Uterus (tissue), 4 donors: ENCODE data around the gene PTPRF. TPM values are rescaled to one million over a fixed set of nuclear protein-coding genes. Genes with fewer than 3 reads are reported as not detected.

Experiments used
- DNase-seq, 2 donors: peaks; one replicate each; pipeline ENCODE4 v3.0.0-alpha.2; 2019 to 2020
- H3K27ac ChIP-seq, 2 donors: fragments of 200-600 bp; sonication (generic); 1 replicate in 1 of 2; 2 replicates in 1 of 2; pipeline ENCODE4 v1.5.1; 2016 to 2018
- H3K27me3 ChIP-seq, 2 donors: fragments of 200-600 bp; sonication (generic); one replicate each; pipeline ENCODE4 v1.5.1; 2018 to 2019; ENCODE audit warnings: control low read depth in 1 of 2
- H3K36me3 ChIP-seq, 2 donors: fragments of 200-600 bp; sonication (generic); one replicate each; pipeline ENCODE4 v1.5.1; 2019; ENCODE audit warnings: control low read depth in 1 of 2
- H3K4me1 ChIP-seq, 2 donors: fragments of 200-600 bp; sonication (generic); one replicate each; pipeline ENCODE4 v1.5.1; 2018 to 2019; ENCODE audit warnings: control low read depth in 1 of 2
- H3K4me3 ChIP-seq, 2 donors: fragments of 200-600 bp; sonication (generic); 1 replicate in 1 of 2; 2 replicates in 1 of 2; pipeline ENCODE4 v1.5.1; 2018 to 2019; ENCODE audit warnings: mild to moderate bottlenecking in 1 of 2
- H3K9me3 ChIP-seq, 2 donors: fragments of 200-600 bp; sonication (generic); one replicate each; pipeline ENCODE4 v1.5.1; 2019; ENCODE audit warnings: control low read depth in 1 of 2
- POLR2A ChIP-seq, 2 donors: fragments of 450-650 bp; IDR thresholded peaks; one replicate each; pipeline ENCODE4 v1.6.1; 2016; ENCODE audit warnings: antibody characterized with exemption in 2 of 2, mild to moderate bottlenecking in 1 of 2, moderate library complexity in 1 of 2
- intact Hi-C: fragments of 100-400 bp; cut with DNase I; formaldehyde crosslinking; loops from one replicate; pipeline ENCODE4 v1.15.1; 2023; ENCODE audit warnings: low total_unique reads
- total RNA-seq, 4 donors: library from RNA; depleted of rRNA in 3 of 4; stranded (reverse); fragments of >200 nt in 3 of 4; gene quantifications; one replicate each; pipeline versions ENCODE4 v1.1.0 to v1.2.4, GENCODE V29; 2014 to 2023
- TF ChIP-seq, protein P1 (sequence below), 4 experiments: fragments of 200-600 bp in 2 of 4; fragments of 450-650 bp in 2 of 4; sonication (generic) in 2 of 4; IDR thresholded peaks; one replicate each; pipeline ENCODE4 v1.5.1; 2016 to 2019; ENCODE audit warnings: antibody characterized with exemption in 4 of 4, mild to moderate bottlenecking in 2 of 4, moderate library complexity in 1 of 4
- donor health status: DM: yes; HTN: yes; CAD: no.

PTPRF gene
- total RNA-seq, 4 donors from 2014 or later, result 24.7 to 172 (median 124) TPM

- intact Hi-C loops, result no loop called here
- Histone ChIP-seq H3K36me3 (no peaks in the 10 kb centered on the region), H3K4me3 (no peak overlapping the region), H3K27me3 (no peaks in the 10 kb centered on the region), H3K9me3 (no peaks in the 10 kb centered on the region), H3K27ac (no peak overlapping the region), H3K4me1 (no peaks in the 10 kb centered on the region)
- no peak for DNase-seq
- TF ChIP-seq POLR2A (IDR thresholded peaks at IDR 0.05), result no peak
- TF ChIP-seq, protein P1, sequence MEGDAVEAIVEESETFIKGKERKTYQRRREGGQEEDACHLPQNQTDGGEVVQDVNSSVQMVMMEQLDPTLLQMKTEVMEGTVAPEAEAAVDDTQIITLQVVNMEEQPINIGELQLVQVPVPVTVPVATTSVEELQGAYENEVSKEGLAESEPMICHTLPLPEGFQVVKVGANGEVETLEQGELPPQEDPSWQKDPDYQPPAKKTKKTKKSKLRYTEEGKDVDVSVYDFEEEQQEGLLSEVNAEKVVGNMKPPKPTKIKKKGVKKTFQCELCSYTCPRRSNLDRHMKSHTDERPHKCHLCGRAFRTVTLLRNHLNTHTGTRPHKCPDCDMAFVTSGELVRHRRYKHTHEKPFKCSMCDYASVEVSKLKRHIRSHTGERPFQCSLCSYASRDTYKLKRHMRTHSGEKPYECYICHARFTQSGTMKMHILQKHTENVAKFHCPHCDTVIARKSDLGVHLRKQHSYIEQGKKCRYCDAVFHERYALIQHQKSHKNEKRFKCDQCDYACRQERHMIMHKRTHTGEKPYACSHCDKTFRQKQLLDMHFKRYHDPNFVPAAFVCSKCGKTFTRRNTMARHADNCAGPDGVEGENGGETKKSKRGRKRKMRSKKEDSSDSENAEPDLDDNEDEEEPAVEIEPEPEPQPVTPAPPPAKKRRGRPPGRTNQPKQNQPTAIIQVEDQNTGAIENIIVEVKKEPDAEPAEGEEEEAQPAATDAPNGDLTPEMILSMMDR (IDR thresholded peaks at IDR 0.05), result no peak
Measured at GRCh38 chr1:43512681-43513080, 18.0 kb upstream of the PTPRF start.

DNA sequence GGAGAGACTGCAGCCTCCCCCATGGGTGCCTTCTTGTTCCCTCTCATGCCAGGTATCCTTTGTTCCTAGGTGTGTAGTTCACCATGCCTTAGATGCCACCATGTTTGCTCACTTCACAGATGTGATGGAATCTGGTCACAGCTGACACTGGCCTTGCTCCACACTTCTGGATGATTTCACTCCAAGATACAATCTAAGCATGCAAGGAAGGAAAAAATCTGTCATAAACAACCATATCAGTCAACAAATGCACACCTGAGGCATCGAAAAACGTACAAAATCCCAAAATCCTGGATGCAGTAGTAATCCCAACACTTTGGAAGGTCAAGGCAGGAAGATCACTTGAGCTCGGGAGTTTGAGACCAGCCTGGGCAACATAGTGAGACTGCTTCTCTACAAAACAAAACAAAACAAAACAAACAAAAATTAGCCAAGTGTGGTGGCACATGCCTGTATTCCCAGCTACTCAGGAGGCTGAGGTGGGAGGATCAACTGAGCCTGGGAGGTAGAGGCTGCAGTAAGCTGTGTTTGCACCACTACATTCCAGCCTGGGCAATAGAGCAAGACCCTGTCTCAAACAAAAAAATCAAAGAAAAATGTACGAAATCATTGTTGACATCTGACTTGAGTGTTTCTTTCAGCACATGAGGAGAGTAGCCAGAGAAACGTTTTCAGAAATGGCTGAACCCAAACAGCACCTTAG, 17.1 kb upstream of the PTPRF start:
- H3K9me3 ChIP-seq, result no peaks in the 10 kb centered on the region
- no peaks in the 10 kb centered on the region for H3K27me3 ChIP-seq
- no peak overlapping the region for H3K4me3 ChIP-seq
- no peak for DNase-seq
- no peak overlapping the region for H3K27ac ChIP-seq
- H3K4me1 ChIP-seq, result no peaks in the 10 kb centered on the region
- intact Hi-C loops, result no loop called here
- TF ChIP-seq, protein P1 (IDR thresholded peaks at IDR 0.05), result no peak
- TF ChIP-seq POLR2A (IDR thresholded peaks at IDR 0.05), result no peak
- H3K36me3 ChIP-seq, result no peaks in the 10 kb centered on the region

GRCh38 chr1:43518935-43519686, 11.6 kb upstream of the PTPRF start:
- Histone ChIP-seq H3K4me1 (no peaks in the 10 kb centered on the region), H3K9me3 (no peaks in the 10 kb centered on the region), H3K36me3 (no peaks in the 10 kb centered on the region), H3K27me3 (no peaks in the 10 kb centered on the region), H3K4me3 (no peak overlapping the region), H3K27ac (no peak overlapping the region)
- TF ChIP-seq, protein P1 (IDR thresholded peaks at IDR 0.05), result no peak
- TF ChIP-seq POLR2A (IDR thresholded peaks at IDR 0.05), result no peak
- DNase-seq, result no peak
- intact Hi-C loops, result no loop called here

- no peak overlapping the region for H3K27ac ChIP-seq
- H3K27me3 ChIP-seq, result no peaks in the 10 kb centered on the region
- TF ChIP-seq, protein P1 (IDR thresholded peaks at IDR 0.05), result no peak
- no peak for TF ChIP-seq POLR2A (IDR thresholded peaks at IDR 0.05)
- no peaks in the 10 kb centered on the region for H3K4me1 ChIP-seq
- no peaks in the 10 kb centered on the region for H3K36me3 ChIP-seq
- H3K4me3 ChIP-seq, result no peak overlapping the region
- no peak for DNase-seq
- no peaks in the 10 kb centered on the region for H3K9me3 ChIP-seq
- intact Hi-C loops, result no loop called here
Measured at GRCh38 chr1:43520100-43520778, 10.4 kb upstream of the PTPRF start.

DNA sequence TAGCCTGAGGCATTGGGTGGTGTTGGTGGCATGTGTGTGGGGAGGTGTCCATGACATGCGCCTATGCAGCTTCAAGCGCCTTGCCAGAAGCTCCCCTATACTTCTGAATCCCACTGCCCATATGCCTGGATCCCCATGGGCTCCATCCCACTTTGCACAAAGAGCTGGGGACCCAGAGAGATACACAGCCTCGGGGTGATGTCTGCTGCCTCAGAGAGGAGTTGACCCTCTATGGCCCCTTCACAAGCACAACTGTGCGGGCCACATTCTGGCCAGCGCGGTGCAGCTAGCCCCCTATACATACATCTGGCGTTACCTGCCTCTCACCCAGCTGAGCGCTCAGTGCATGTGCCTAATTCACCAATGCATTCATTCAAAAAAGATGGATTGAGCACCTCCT, 9.6 kb upstream of the PTPRF start:
- no peak for TF ChIP-seq POLR2A (IDR thresholded peaks at IDR 0.05)
- Histone ChIP-seq H3K4me3 (no peak overlapping the region), H3K36me3 (no peaks in the 10 kb centered on the region), H3K9me3 (no peaks in the 10 kb centered on the region), H3K4me1 (no peaks in the 10 kb centered on the region), H3K27me3 (no peaks in the 10 kb centered on the region), H3K27ac (no peak overlapping the region)
- no peak for DNase-seq
- intact Hi-C loops, result no loop called here
